Measurements from ENCODE around the gene JAG1. TPM values are rescaled to one million over a fixed set of nuclear protein-coding genes. Genes with fewer than 3 reads are reported as not detected.

Gene JAG1
- total and polyA plus RNA-seq, 2 of the 4 experiments (the other 2 are of a cell fraction) = 10.2 to 22.6 TPM

- peak overlapping the region; percentile 90 for H3K4me2 ChIP-seq (ENCODE audit: low read depth, low read length)
- H3K27ac ChIP-seq (ENCODE audit: insufficient read depth, low read length) = peak overlapping the region; percentile 91
- peak overlapping the region; percentile 69 for H3K14ac ChIP-seq (replicated peaks; ENCODE audit: low read depth, low read length)
- peak overlapping the region; percentile 18; the same call in 1 of the 2 replicates for H2AK5ac ChIP-seq (ENCODE audit: low read depth, low read length)
- H2BK20ac ChIP-seq (ENCODE audit: low read depth, low read length) = peak overlapping the region; percentile 54
- peaks cover 4% of the 10 kb centered on the region; the same call in 1 of the 2 replicates for H3K36me3 ChIP-seq (ENCODE audit: control insufficient read depth, insufficient read depth, low read length)
- no peaks in the 10 kb centered on the region for H3K27me3 ChIP-seq (ENCODE audit: control insufficient read depth, insufficient read depth, low read length)
- DNase-seq (peak; percentile 66), ATAC-seq (ENCODE audit: low read depth) (peak; percentile 42)
- peak overlapping the region; percentile 93 for H3K4me3 ChIP-seq (ENCODE audit: insufficient read depth, low read depth, low read length)
- H2BK120ac ChIP-seq (ENCODE audit: low read depth, low read length) = peak overlapping the region; percentile 88
- dilution Hi-C loops (cut with HindIII; ENCODE audit: low sequenced_read_pairs, unreplicated experiment) (loop anchor here (25.0 kb wide), 1 partner anchor 862 kb away; no protein-coding TSS in a partner anchor), in situ Hi-C loops (cut with MboI; ENCODE audit: low sequenced_read_pairs) (loop anchor here (10.0 kb wide), 1 partner anchor 870 kb away; no protein-coding TSS in a partner anchor), intact Hi-C loops (cut with micrococcal nuclease) (loop anchor here (1.0 to 10.0 kb wide), 13 partner anchors 172 to 869 kb away; no protein-coding TSS in a partner anchor)
- H3K9me3 ChIP-seq (ENCODE audit: control insufficient read depth, insufficient read depth, low read length) = no peaks in the 10 kb centered on the region
- peak overlapping the region; percentile 69 for H2BK5ac ChIP-seq (ENCODE audit: low read depth, low read length, poor library complexity, severe bottlenecking)
- ChIA-PET CTCF (interaction anchor here (0.6 to 2.1 kb wide), 9 partner anchors 9 to 599 kb away, joined by 3 to 7 read pairs (median 3); no protein-coding TSS in a partner anchor), POLR2A (ENCODE audit: unreplicated experiment) (interaction anchor here (0.7 kb wide), 1 partner anchor 253 kb away, joined by 4 read pairs; no protein-coding TSS in a partner anchor)
- H4K8ac ChIP-seq (ENCODE audit: low read depth in 2 of 2, low read length in 2 of 2) = peak overlapping the region; percentile 10 to 80; a peak in 3 of 4 replicates
- peak overlapping the region; percentile 85; the same call in 1 of the 2 replicates for H3K23ac ChIP-seq (ENCODE audit: low read depth, low read length)
- H4K91ac ChIP-seq (ENCODE audit: insufficient read depth, low read depth, low read length) = peak overlapping the region; percentile 66
- peak overlapping the region; percentile 42 for H2AK9ac ChIP-seq (replicated peaks; ENCODE audit: low read depth, low read length, poor library complexity)
- peak overlapping the region; percentile 92 for H2AFZ ChIP-seq (replicated peaks; ENCODE audit: low read length, poor library complexity)
- H3K9me1 ChIP-seq (ENCODE audit: insufficient read depth, low read length) = peaks cover 3% of the 10 kb centered on the region; the same call in 1 of the 2 replicates
- H3K4ac ChIP-seq (ENCODE audit: low read depth, low read length) = peak overlapping the region; percentile 77
- WGBS, 2 experiments (ENCODE audit: extremely low coverage in 2 of 2, insufficient read length in 1 of 2) = no CpG with 5 or more reads among the region's 38 CpGs
- peak overlapping the region; percentile 78 for H4K5ac ChIP-seq (ENCODE audit: low read depth, low read length)
- H3K4me1 ChIP-seq (ENCODE audit: control insufficient read depth, insufficient read depth, low read length) = peaks cover 5% of the 10 kb centered on the region; the same call in 1 of the 2 replicates
- BruUV-seq (replicated peaks) = no TSS peak
- 0 out of 2 replicates have a peak, but pooled peaks cover 7% of the 10 kb centered on the region for H4K20me1 ChIP-seq (ENCODE audit: insufficient read depth, low read length)
- peak overlapping the region; percentile 85; the same call in 1 of the 2 replicates for H3K56ac ChIP-seq (ENCODE audit: extremely low read depth, insufficient read depth, low read length)
- peaks cover 12 to 30% of the 10 kb centered on the region in 2 experiments; a peak in 3 of 4 replicates for H3K79me1 ChIP-seq (ENCODE audit: low read depth in 1 of 2, low read length in 2 of 2)
- peak overlapping the region; percentile 73 for H3K18ac ChIP-seq (ENCODE audit: low read depth, low read length)
- peak overlapping the region; percentile 24; the same call in 2 of the 3 replicates for H2BK15ac ChIP-seq (ENCODE audit: low read depth, low read length)
- H3K9ac ChIP-seq (ENCODE audit: low read depth, low read length) = peak overlapping the region; percentile 71
- TF ChIP-seq RAD21 (IDR thresholded peaks at IDR 0.05; ENCODE audit: low read length) (peak; percentile 79), MAFK (IDR thresholded peaks at IDR 0.05; ENCODE audit: low read depth, low read length) (no peak), RCOR1 (IDR thresholded peaks at IDR 0.05; ENCODE audit: insufficient replicate concordance, low read length) (no peak), SMC3 (IDR thresholded peaks at IDR 0.05; ENCODE audit: low read depth, low read length) (peak; percentile 57), RFX5 (IDR thresholded peaks at IDR 0.05; ENCODE audit: low read depth, low read length) (no peak), ELK1 (IDR thresholded peaks at IDR 0.05; ENCODE audit: borderline replicate concordance, low read depth, low read length) (no peak), USF2 (IDR thresholded peaks at IDR 0.05; ENCODE audit: low read depth, low read length) (no peak), MXI1 (IDR thresholded peaks at IDR 0.05; ENCODE audit: borderline replicate concordance, low read depth, low read length) (no peak), CTCF (conservative IDR thresholded peaks at IDR 0.05; ENCODE audit: low read depth, low read length) (peak; percentile 78), MAZ (IDR thresholded peaks at IDR 0.05; ENCODE audit: borderline replicate concordance, low read depth, low read length) (peak; percentile 42; the same call in 1 of the 2 replicates), BHLHE40 (IDR thresholded peaks at IDR 0.05; ENCODE audit: low read depth, low read length) (no peak), NFE2L2 (IDR thresholded peaks at IDR 0.05; ENCODE audit: low read depth, low read length) (no peak)
Observed at GRCh38 chr20:10674684-10675449, 1.1 kb upstream of the JAG1 start.

Measured in IMR-90 (cell line).